HL-60/S4 treated with phorbol 12-myristate 13-acetate at 8.2 ng/mL for 4 days and 3 days (cell line): ENCODE data around the gene TBX4.
"Not testable (repeated sequence)": the region's sequence is repeated elsewhere in the genome, so short reads cannot be mapped to it uniquely, and the experiment has no call there.

Experiments used
- in situ Hi-C: fragments of 300-500 bp; cut with MboI; formaldehyde crosslinking; loops from 2 replicates; pipeline ENCODE4 v1.15.0; 2022; ENCODE audit warnings: low sequenced_read_pairs

Gene TBX4

DNA sequence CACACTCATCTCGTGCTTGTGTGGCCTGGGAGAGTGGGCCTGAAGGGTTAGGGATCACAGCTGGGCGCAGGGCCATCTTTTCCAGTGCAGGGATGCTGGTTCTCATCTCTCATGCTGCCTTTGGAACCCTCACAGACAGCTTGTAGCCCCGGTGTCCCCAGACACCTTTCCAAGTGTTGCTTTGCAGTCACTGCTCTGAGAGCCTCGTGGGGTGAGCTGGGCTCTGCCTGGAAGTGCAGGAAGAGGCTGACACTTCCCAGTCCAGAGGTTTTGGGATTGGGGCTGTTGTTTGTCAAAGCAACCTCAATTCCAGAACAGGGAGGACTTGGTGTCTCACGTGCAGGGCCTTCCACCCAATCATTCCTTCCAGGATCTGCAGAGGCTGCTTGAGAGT lies 28.2 kb downstream of the TBX4 start:
- in situ Hi-C loops = no loop called here

DNA sequence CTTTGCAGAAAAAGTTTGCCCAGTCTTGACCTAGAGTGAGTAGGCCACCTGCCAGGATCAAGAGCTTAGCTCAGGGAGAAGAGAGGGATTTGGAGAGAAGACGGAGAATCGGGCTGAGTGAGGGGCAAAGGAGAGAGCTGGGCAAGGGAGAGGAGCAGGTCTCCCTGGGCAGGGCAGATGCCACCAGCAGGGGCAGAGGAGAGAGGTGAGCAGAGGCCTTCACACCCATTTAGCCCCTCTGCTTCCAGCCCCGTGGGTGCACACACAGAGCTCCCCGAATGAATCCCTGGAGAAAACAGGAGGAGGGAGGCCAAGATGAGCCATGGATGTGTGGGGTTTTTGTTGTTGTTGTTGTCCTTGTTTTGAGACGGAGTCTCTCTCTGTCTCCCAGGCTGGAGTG lies 29.2 kb downstream of the TBX4 start:
- in situ Hi-C loops = no loop called here

DNA sequence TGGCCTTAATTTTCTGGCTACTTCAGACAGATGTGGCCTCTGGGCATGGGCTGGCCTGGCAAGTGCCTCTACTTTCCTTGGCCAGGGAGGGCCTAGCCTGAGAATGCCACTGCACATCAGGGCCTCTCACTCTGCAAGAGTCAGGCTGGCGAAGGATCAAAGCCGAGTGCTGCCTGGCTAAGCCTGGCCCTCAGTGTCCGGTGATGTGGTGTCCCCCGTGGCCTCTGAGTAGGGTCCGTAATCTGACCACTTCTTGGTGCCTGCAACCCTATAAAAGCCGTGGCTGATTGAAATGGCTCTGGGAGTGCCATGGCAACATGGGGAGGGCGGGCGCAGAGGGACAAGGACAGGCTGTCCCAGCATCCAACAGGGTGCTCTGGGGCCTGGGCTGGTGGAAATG lies 30.2 kb downstream of the TBX4 start:
- in situ Hi-C loops = no loop called here

DNA sequence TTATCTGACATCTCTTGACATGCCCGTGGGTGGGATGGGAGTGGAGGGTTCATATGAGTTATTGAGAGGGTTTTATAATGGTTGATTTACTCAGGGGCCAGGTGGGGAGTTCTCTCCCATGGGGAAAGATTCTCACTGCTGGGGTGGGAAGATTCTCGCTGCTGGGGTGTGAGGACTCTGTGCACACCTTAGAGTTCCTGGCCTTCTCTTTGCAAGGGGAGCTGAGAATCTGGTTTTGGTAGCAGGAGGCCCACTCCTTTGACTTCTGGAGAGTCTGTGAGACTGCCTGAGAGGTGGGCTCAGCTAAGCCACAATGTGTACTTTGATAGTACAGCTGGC lies 31.5 kb downstream of the TBX4 start:
- in situ Hi-C loops = no loop called here

DNA sequence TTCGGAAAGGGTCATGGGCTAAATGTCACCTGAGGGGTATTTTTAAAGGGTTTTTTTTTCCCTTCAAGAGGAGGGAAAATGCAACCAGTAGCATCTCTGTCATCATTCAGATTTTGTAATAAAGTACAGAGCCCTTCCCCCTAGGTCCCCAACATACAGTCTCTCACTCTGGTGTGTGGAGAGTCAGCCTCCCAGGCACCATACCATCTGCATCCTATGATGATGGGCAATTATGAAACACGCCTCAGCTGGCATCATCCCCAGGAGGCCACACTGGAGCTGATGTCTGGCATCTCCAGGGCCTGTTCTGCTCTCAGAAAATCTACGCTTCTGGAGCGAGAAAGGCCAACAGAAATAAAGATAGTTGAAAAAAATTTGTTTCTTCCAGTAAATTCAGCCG lies 32.0 kb downstream of the TBX4 start:
- in situ Hi-C loops = no loop called here

DNA sequence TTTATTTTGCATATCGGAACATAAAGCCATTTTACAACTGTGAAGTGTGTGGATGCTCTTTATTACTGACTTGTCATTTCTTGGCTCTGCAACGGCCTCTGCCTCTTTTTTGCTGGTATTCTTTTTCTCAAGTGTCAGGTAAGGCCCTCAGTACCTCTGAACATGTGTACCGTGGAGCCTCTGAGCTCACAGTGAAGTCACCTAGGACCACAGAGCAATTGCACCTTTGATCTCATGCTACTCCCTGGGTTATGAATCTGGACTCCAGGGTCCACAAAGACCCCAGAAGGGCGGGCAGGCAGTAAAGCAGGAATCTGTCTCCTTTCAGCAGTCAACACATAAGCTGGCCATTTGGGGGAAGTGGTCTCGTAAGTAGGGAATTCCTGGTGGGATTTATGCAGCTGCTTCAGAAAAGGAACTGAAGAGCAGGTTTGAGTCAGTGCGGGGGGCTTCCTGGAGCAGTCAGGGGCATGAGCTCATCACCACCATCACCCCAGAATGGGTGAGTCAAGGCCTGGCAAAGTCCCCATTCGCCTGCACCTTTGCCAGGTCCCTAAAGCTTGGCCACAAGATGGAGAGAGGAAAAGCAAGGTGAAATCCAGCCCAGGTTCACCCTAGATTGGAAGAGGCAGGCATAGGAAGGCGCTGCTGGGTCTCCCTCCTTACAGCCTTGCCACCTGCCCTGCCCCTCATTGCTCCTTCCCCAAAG lies 33.0 kb downstream of the TBX4 start:
- in situ Hi-C loops = no loop called here

DNA sequence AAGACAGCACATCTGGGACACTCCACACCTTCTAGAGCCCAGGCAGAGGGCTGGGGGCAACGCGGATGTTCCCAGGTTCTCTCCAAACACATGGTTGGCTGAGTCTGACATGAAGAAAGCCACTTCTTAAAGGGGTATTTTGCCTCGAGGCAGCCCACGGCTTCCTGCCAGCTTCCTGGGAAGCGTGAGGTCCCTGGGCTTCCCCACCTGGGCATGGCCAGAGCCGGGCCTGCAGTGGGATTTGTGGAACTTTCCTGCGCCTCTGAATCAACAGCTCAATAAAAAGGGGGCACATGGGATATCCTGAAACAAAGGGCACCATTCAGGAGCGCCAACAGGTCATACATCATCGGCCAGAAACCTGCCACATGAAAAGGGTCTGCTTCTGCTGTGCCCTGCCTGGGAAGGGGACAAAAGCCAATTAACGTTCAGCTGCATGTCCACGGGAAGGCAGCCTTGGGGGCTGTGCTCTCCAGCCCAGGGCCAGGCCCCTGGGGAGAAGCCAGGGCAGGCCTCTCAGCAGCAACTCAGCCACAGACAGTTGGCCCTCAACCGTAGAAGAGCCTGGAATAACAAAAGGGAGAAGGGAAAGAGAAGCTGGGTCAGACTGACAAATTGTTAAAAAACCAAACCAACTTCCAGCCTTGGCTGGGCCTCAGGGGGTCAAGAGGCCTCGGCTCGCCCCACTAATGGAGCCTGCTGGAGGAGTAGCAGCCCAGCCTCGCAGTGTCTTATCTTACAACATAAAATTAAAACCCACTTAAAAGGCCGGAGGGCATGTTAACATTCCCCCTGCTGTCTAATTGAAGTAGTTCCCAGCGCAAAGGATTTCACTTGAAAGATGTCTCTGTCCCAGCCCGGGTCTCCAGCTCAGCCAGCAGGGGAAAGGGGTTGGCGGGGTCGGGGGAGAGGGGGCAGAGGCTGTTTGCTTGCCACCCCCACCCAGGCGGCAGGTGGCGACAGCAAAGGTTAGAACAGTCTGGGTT lies 34.2 kb downstream of the TBX4 start:
- in situ Hi-C loops = no loop called here

DNA sequence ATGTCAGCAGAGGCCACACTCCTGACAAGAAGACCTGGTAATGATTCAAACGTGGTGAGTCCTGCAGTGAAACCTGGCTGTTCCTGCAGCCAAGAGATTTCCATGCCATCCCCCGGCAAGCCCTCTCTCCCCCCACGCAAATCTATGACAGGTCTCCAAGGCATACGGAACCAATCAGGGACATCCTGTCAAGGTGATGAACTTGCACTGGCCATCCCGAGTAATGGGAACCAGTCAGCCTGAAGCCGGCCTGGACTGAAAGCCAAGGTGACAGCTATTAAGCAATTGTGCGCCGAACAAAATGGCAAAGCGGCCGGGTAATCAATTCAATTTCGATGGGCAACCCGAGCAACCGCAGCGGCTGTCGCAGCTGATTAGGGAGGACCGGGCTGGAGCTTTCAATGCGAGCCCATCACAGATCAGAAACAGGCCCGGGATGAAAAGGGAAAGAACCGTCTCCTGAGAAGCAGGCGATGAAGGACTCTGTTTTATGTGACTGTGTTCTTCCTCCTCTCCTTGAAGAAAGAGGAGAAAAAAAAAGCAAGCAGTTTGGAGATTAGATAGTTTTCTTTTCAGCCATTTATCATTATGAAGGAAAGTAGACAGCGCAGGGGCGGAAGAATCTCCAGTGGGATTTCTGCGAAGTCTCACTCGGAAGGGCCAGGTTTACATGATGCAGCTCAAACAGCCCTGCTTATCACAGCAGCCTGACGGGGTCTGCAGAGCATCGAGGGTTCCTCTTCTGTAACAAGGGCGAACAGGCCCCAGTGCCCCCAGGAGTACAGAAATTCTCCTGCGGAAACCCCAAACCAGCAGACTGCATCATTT lies 35.2 kb downstream of the TBX4 start:
- in situ Hi-C loops = no loop called here

DNA sequence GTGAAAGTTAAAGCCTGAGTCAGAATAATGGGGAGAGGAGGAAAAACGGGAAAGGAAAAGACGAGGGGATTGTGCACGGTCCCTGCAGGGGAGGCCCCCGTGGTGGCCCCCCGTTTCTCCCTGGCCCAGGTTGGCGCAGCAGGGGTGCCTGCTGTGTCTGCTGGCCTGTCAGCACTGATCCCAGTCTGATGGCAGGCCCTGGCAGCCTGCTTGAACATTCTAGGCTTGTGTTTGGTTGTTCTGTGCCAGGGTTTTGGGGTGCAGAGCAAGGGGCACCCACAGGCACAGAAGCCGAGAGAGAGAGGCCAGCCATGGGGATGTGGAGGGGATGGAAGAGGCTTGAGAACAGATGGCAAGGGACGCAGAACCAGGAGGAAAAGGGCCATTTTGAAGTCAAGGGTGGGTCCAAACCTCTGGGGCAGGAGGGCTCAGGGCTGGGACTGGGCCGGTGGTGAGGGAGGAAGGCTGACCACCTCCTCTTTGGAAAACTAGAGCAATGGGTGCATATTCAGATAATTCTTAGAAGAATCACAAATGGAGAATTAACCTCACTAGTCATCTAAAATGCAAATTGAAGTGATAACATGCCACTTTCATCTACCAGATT lies 35.9 kb downstream of the TBX4 start:
- in situ Hi-C loops = no loop called here

DNA sequence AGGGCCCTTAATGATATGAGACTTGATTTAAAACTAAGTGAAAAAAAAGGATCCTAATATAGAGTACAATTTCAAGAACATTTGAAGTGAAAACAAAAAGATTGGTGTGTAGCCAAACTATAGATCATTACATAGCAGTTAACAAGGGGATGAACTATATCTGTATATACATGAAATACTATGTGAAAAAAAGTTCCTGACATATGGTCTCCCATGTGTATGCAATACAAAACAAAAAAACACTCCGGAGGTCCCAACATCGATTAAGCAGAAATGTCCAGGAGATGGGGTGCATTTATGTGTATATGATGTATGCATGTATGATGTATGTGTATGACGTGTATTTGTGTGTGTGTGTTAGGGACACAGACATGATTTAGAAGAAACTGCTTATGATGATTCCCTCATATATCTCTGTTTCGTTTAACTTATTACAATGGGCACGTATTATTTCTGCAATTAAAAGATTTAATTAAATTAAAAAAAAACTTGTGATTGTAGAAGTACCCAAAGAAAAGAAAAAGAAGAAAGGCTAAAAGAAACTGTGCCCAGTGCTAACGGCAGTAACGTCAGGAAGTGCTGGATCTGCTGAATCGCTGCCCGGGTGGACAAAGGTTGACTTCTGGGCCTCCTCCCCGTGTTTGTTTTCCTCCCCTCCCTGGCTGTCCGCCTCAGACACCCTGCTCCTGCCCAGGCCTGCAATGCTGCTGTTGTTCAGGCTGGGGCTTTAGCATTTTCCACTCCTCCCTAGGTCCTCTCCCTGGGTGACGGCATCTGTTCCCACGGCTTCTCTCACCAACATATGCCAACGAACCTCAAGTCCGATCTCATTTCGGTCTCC lies 36.9 kb downstream of the TBX4 start:
- in situ Hi-C loops = no loop called here

DNA sequence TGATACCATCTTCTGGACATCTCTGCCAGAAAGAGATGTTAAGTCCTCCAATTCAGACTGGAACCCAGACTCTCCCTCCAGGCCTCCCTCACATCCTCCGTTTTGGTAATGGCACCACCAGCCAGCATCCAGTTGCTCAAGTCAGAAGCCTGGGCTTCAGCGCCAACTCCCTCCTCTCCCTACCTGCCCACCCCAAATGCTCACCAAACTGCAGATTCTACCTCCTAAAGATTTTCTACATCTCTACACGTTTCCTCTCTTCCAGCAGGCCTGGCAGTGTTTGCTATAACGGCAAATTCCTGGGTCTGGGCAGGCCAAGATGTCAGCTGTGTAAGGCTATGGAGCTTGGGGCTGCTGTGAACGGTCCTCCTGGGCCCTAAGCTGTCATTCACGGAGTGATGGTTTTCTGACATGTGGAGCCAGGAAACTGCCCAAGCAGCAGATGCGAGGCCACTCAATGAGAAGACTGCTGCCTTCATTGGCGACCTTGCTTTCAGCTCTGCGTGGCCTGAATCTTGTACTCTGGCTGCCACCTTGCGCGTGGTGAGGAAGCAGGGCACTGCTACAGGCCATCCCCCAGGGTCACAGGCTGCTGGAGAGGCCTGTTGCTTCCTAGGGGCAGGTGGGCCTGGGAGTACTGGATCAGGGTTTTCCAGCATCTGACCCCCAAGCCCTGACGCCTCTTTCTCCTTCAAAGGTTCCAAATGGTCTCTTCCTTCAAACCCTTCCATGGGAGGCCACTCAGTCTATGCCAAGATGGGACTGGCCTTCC lies 37.7 kb downstream of the TBX4 start:
- in situ Hi-C loops = no loop called here

DNA sequence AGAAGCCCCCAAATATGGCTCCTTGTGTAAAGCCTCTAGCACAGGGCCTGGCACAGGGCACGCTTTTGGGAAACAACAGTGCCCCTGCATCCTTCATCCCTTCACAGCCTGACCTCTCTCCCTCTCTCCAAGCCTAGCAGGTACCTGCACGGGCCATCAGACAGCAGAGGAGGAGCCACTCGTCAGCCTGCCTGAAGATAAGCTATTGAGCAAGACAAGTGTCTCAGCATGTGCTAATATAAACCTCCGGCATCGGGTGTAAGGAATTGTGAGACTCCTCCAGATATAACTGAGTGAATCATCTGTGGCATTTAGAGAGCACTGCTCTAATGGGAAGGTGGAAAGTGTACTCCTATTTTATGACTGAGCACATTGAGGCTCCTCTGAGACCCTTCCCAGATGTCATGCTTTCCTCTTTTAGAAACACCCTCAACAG lies 38.3 kb downstream of the TBX4 start:
- in situ Hi-C loops = no loop called here

DNA sequence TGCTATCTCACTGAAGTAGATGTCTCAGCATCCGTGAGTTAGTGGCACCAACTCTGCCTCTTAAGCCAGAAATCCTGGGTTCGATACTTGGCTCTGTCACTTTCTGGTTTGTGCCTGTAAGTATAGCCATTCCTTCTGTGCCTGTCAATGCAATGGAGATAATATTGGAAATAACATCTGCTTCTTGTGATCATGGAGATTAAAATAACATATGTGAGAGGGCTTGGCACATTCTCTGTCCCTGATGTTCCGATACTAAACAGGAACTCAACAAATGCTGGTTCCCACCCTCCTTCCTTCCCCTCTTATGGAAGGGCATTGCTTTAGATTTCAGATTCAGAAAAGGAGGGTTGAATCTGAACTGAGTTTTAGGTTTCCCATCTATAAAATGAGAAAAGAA lies 39.8 kb downstream of the TBX4 start:
- in situ Hi-C loops = no loop called here

DNA sequence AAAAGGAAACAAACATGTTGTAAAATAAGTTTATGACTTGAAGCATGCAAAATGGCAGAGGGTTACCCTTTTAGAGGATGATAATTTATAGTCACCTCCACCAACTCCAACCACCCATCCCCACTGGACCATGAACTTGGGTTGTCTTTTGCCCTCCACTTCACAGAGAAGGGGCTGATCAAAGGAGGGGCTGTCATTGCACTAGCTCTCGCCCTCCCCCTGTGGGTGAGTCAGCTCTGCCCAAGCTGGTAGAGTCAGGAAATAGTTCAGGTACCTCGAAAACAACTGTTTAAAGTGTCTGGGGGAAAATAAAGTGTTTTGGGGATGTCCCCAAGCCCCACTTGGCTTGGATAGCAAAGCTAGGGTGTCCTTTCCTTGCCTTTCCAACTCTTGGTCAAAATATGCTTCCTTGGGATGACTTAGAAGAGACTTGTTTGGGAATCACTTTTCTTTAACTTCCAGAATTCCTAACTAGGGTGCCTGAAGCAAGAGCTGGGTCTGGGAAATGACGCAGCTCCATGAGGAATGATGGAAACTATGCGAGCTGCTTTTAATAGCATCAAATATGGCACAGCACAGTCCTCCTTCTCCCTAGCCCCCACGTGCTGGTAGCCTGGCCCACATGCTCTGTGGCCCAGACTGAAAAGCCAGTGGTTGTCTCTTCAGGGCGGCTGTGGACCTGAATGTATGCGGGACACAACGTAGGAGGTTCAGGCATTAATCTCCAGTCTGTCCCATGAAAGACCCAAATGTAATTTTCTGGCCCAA lies 40.7 kb downstream of the TBX4 start:
- in situ Hi-C loops = no loop called here

DNA sequence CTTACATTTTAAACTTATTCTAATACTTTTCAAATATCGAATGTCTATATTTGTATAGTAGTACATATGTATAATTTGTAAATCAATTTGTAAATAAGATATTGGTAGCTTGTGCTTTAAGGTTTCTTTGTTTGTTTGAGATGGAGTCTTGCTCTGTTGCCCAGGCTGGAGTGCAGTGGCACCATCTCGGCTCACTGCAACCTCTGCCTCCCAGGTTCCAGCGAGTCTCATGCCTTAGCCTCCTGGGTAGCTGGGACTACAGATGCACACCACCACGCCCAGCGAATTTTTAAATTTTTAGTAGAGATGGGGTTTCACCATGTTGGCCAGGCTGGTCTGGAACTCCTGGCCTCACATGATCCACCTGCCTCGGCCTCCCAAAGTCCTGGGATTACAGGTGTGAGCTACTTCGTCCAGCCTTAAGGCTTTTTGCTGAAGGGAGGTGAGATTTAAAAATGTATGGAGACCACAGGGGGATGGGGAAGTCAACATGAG lies 41.7 kb downstream of the TBX4 start:
- in situ Hi-C loops = not testable (repeated sequence)

DNA sequence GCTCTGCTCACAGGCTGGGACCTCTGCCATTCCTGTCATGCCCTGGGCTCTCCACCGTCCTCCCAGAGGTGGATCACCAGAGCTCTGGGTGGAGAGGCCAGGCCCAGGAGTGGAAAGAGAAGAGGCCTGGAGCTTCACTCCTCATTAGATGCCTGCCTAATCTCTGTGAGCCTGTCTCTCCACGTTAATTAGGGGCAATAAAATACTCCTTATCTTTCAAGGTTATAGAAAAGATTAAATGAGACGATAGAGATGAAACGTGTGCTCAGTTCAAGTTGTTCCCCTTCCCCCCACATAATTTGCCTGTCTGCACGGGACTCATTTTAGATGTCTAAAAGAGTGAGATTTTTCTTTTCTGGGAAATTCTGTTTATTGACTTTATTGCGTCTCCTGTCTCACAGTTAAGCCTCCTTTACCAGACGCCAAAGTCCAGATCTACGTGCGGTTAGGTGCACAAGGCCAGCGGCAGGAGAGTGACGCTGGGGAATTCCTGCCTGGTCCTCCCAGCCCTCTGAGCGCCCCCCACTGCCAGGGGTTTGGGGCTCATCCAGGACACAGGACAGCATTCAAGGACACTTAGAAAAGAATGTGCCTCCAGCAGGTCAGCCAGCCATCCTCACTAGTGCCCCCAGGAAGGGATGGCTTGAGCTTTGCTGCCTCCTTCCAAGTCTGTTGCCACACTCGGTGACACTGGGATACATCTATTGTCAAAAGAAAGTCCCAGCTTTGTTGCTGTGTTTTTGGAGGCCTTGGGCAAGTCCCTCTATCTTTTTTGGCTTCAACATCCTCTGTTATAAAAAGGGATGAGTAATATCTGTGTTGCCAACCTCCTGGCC lies 42.3 kb downstream of the TBX4 start:
- in situ Hi-C loops = no loop called here

DNA sequence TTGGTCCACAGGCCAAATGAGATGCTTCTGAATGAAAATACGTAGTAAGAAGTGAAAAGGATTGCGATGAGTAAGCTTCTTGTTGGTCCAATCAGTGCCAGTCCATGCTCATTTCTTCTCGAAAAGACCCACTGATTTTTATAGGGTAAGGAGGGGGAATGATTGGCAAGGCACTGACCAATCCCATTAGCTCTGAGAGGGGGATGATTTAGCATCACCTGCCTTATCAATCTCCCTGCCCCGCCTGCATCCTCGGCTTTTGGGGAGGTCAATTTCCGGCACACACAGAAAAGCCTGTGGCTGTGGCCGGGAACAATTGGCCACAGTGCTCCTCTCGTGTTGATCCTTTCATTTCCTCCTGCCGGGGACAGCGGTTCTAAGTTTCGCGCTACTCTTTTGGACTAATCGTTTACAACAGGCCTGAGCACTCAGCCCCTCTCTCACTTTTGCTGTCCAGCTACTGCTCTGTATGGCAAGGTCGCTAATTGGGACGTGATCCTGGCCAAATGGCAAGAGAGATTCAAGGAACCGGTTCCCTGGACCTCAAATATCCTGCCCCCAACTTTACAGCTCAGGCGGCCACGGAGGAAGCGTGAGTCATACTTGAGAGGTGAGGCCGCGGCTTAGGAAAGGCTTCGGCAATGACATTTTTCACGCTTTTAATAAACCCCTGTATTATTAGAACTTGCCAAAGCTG lies 43.1 kb downstream of the TBX4 start:
- in situ Hi-C loops = no loop called here
